Fibroblast of lung (primary cell): ENCODE results near the gene SYTL1. TPM values are rescaled to one million over a fixed set of nuclear protein-coding genes. Genes with fewer than 3 reads are reported as not detected.

Experiments
- DNase-seq, 2 donors: peaks; one replicate each; pipeline versions ENCODE4 v3.0.0 to v3.0.0-alpha.2; 2010; ENCODE audit warnings: low read depth in 2 of 2
- H2AFZ ChIP-seq: 2 replicates; pipeline ENCODE4 v1.5.1; 2012; ENCODE audit warnings: low read length, control low read depth, inconsistent platforms
- H3K27ac ChIP-seq: 2 replicates; pipeline ENCODE4 v1.5.1; 2011; ENCODE audit warnings: low read length, control low read depth; ENCODE audit not compliant: insufficient read depth
- H3K27me3 ChIP-seq: 2 replicates; pipeline ENCODE4 v1.5.1; 2011; ENCODE audit warnings: mild to moderate bottlenecking, low read length; ENCODE audit not compliant: control insufficient read depth, insufficient read depth
- H3K36me3 ChIP-seq: 2 replicates; pipeline ENCODE4 v1.5.1; 2011; ENCODE audit warnings: low read length; ENCODE audit not compliant: control insufficient read depth, insufficient read depth
- H3K4me1 ChIP-seq: 2 replicates; pipeline ENCODE4 v1.5.1; 2011; ENCODE audit warnings: low read length; ENCODE audit not compliant: control insufficient read depth, insufficient read depth; ENCODE audit errors: extremely low read depth
- H3K4me2 ChIP-seq: 2 replicates; pipeline ENCODE4 v1.5.1; 2011; ENCODE audit warnings: low read length, control low read depth; ENCODE audit not compliant: insufficient read depth; ENCODE audit errors: extremely low read depth
- H3K4me3 ChIP-seq, 4 experiments: fragments of 200-600 bp in 1 of 4; sonication (generic) in 1 of 4; replicated peaks in 1 of 4; 2 replicates each; pipeline ENCODE4 v1.5.1; 2011 to 2016; ENCODE audit warnings: low read length in 4 of 4, low read depth in 3 of 4, mild to moderate bottlenecking in 3 of 4, control low read depth in 2 of 4, inconsistent platforms in 1 of 4, mixed read lengths in 1 of 4; ENCODE audit not compliant: insufficient read depth in 1 of 4; ENCODE audit errors: control extremely low read depth in 1 of 4
- H3K79me2 ChIP-seq: 2 replicates; pipeline ENCODE4 v1.5.1; 2012; ENCODE audit warnings: mild to moderate bottlenecking, low read length, inconsistent platforms; ENCODE audit not compliant: control insufficient read depth, insufficient read depth
- H3K9ac ChIP-seq: 2 replicates; pipeline ENCODE4 v1.5.1; 2011; ENCODE audit warnings: mild to moderate bottlenecking, low read length, control low read depth; ENCODE audit not compliant: insufficient read depth
- H3K9me3 ChIP-seq: 2 replicates; pipeline ENCODE4 v1.5.1; 2012; ENCODE audit warnings: low read depth, low read length; ENCODE audit not compliant: control insufficient read depth, insufficient read depth
- H4K20me1 ChIP-seq: 2 replicates; pipeline ENCODE4 v1.5.1; 2011; ENCODE audit warnings: low read length; ENCODE audit not compliant: control insufficient read depth, insufficient read depth; ENCODE audit errors: extremely low read depth
- CTCF ChIP-seq, 2 donors: IDR thresholded peaks in 1 of 2; conservative IDR thresholded peaks in 1 of 2; 1 replicate in 1 of 2; 2 replicates in 1 of 2; pipeline ENCODE4 v1.5.1; 2011 to 2012; ENCODE audit warnings: low read length in 2 of 2, control low read depth in 1 of 2, inconsistent platforms in 1 of 2, low read depth in 1 of 2, mild to moderate bottlenecking in 1 of 2
- EZH2 ChIP-seq: IDR thresholded peaks from 2 replicates; pipeline ENCODE4 v1.5.1; 2012; ENCODE audit warnings: low read length, control low read depth, mild to moderate bottlenecking; ENCODE audit errors: missing control alignments
- polyA plus RNA-seq, 2 donors: library from polyadenylated mRNA; depleted of rRNA in 1 of 2; stranded (reverse) in 1 of 2; unstranded in 1 of 2; fragments of >200 nt; gene quantifications; 2 replicates each; pipeline ENCODE4 v1.2.1, GENCODE V29; 2011 to 2012; ENCODE audit warnings: missing spikeins in 1 of 2
- total RNA-seq: library from RNA; depleted of rRNA; stranded (reverse); fragments of >200 nt; gene quantifications from 2 replicates; pipeline ENCODE4 v1.2.1, GENCODE V29; 2014

Gene SYTL1
- total and polyA plus RNA-seq, 2 donors (not counting 1 experiment from before 2014, with no cell fraction given) = 0.02 to 0.17 TPM

GRCh38 chr1:27388337-27389005 is 46.6 kb downstream of the SYTL1 start:
- peaks cover 2% of the 10 kb centered on the region for H3K79me2 ChIP-seq
- H3K9me3 ChIP-seq = no peaks in the 10 kb centered on the region
- peaks cover 14% of the 10 kb centered on the region for H3K4me1 ChIP-seq
- H3K36me3 ChIP-seq = no peaks in the 10 kb centered on the region
- no peaks in the 10 kb centered on the region for H3K27me3 ChIP-seq
- H4K20me1 ChIP-seq = no peaks in the 10 kb centered on the region
- H3K4me3 ChIP-seq = no peak overlapping the region
- H3K4me2 ChIP-seq = no peak overlapping the region
- no peak overlapping the region for H3K27ac ChIP-seq
- no peak overlapping the region for H2AFZ ChIP-seq
- H3K9ac ChIP-seq = no peak overlapping the region
- DNase-seq = no peak
- TF ChIP-seq CTCF (conservative IDR thresholded peaks at IDR 0.05 in 1 of 2, IDR thresholded peaks at IDR 0.05 in 1 of 2; ENCODE audit: low read depth in 1 of 2, low read length in 2 of 2) (peak; percentile 88 to 93), EZH2 (no peak)

- no peak for TF ChIP-seq EZH2
- no peak for TF ChIP-seq CTCF (conservative IDR thresholded peaks at IDR 0.05 in 1 of 2, IDR thresholded peaks at IDR 0.05 in 1 of 2; ENCODE audit: low read depth in 1 of 2, low read length in 2 of 2)
- Histone ChIP-seq H4K20me1 (no peaks in the 10 kb centered on the region), H3K27me3 (no peaks in the 10 kb centered on the region), H3K9me3 (no peaks in the 10 kb centered on the region), H3K4me1 (peaks cover 24% of the 10 kb centered on the region), H3K9ac (peak overlapping the region; percentile 49), H3K27ac (peak overlapping the region; percentile 67), H2AFZ (peak overlapping the region; percentile 73), H3K79me2 (peaks cover 7% of the 10 kb centered on the region), H3K4me3 (peak overlapping the region in 3 of 4 experiments; percentile 29 to 76 (median 52)), H3K36me3 (no peaks in the 10 kb centered on the region), H3K4me2 (peak overlapping the region; percentile 94)
- DNase-seq = peak; percentile 45 to 66
These were observed 49.8 kb downstream of the SYTL1 start for GRCh38 chr1:27391511-27392095.

GRCh38 chr1:27392096-27392777 is 50.4 kb downstream of the SYTL1 start, which contains the start of gene GPR3:
Gene GPR3, plus strand, starts transcription at chr1:27392622. Its CDS starts 1,177 bp downstream, at chr1:27393799.
- H3K9me3 ChIP-seq = no peaks in the 10 kb centered on the region
- peak within 1 kb of the TSS; percentile 63 to 76 (median 74) for H3K4me3 ChIP-seq
- peaks cover 24% of the 10 kb centered on the region for H3K4me1 ChIP-seq
- H3K4me2 ChIP-seq = peak within 1 kb of the TSS; percentile 95
- no peaks in the 10 kb centered on the region for H3K36me3 ChIP-seq
- peaks cover 7% of the 10 kb centered on the region for H3K79me2 ChIP-seq
- no peaks in the 10 kb centered on the region for H3K27me3 ChIP-seq
- peak within 1 kb of the TSS; percentile 73 for H2AFZ ChIP-seq
- TF ChIP-seq CTCF (conservative IDR thresholded peaks at IDR 0.05 in 1 of 2, IDR thresholded peaks at IDR 0.05 in 1 of 2; ENCODE audit: low read depth in 1 of 2, low read length in 2 of 2) (peak; percentile 51 to 59), EZH2 (no peak)
- H3K27ac ChIP-seq = peak within 1 kb of the TSS; percentile 91
- DNase-seq = peak; percentile 87 to 90
- H4K20me1 ChIP-seq = no peaks in the 10 kb centered on the region
- H3K9ac ChIP-seq = peak within 1 kb of the TSS; percentile 90
